ENCODE results near the gene MASP2.

DNA sequence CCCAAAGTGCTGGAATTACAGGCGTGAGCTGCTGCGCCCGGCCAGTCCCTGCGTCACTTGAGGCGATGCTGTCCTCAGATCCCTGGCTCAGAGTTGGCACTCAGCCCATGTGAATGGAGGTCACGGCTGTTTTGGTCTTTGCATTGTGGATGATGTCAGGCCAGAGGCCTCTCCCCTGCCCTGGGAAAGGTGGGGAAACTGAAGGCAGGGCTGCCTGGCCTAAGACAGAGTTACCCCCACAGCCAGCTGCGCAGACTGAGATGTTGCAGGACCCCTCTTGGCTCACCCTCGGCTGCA, 821 bp downstream of the MASP2 start:
- TF ChIP-seq POLR2A (IDR thresholded peaks at IDR 0.05; ENCODE audit: low read depth, low read length) (no peak), POLR2AphosphoS5 (IDR thresholded peaks at IDR 0.05; ENCODE audit: low read depth, low read length) (no peak), TAF1 (IDR thresholded peaks at IDR 0.05; ENCODE audit: borderline replicate concordance, low read depth, low read length) (no peak)
